ENCODE results near the gene TNFAIP6.

- TF ChIP-seq, protein P1, sequence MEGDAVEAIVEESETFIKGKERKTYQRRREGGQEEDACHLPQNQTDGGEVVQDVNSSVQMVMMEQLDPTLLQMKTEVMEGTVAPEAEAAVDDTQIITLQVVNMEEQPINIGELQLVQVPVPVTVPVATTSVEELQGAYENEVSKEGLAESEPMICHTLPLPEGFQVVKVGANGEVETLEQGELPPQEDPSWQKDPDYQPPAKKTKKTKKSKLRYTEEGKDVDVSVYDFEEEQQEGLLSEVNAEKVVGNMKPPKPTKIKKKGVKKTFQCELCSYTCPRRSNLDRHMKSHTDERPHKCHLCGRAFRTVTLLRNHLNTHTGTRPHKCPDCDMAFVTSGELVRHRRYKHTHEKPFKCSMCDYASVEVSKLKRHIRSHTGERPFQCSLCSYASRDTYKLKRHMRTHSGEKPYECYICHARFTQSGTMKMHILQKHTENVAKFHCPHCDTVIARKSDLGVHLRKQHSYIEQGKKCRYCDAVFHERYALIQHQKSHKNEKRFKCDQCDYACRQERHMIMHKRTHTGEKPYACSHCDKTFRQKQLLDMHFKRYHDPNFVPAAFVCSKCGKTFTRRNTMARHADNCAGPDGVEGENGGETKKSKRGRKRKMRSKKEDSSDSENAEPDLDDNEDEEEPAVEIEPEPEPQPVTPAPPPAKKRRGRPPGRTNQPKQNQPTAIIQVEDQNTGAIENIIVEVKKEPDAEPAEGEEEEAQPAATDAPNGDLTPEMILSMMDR (IDR thresholded peaks at IDR 0.05) = no peak
- TF ChIP-seq POLR2A (IDR thresholded peaks at IDR 0.05) = no peak
Measured at GRCh38 chr2:151344906-151345305, 12.5 kb upstream of the TNFAIP6 start.

All from breast epithelium (tissue), 3 donors.